Left lung (tissue), 10 donors: ENCODE measurements around the gene CST8. TPM values are rescaled to one million over a fixed set of nuclear protein-coding genes. Genes with fewer than 3 reads are reported as not detected.

Source experiments
- ATAC-seq: fragments of 200-7000 bp; cut with Tn5 transposase; one replicate; pipeline ENCODE4 v1.9.1; 2020; ENCODE audit warnings: moderate library complexity
- DNase-seq, 4 donors: peaks; one replicate each; pipeline ENCODE4 v3.0.0-alpha.2; 2013 to 2020
- H3K27ac ChIP-seq, 2 donors: fragments of 200-600 bp; sonication (generic) in 1 of 2; one replicate each; pipeline versions ENCODE4 v1.5.0 to v1.8.0; 2020 to 2021
- H3K27me3 ChIP-seq, 2 donors: fragments of 200-600 bp; sonication (generic) in 1 of 2; one replicate each; pipeline versions ENCODE4 v1.5.0 to v1.8.0; 2020 to 2021
- H3K36me3 ChIP-seq, 2 donors: fragments of 200-600 bp; sonication (generic) in 1 of 2; one replicate each; pipeline versions ENCODE4 v1.5.0 to v1.8.0; 2020 to 2021
- H3K4me1 ChIP-seq, 2 donors: fragments of 200-600 bp; one replicate each; pipeline ENCODE4 v1.8.0; 2021
- H3K4me3 ChIP-seq, 2 donors: fragments of 200-600 bp; sonication (generic) in 1 of 2; one replicate each; pipeline versions ENCODE4 v1.5.0 to v1.8.0; 2020 to 2021; ENCODE audit warnings: mild to moderate bottlenecking in 1 of 2
- H3K9me3 ChIP-seq, 2 donors: fragments of 200-600 bp; sonication (generic) in 1 of 2; one replicate each; pipeline versions ENCODE4 v1.5.0 to v1.8.0; 2020 to 2021
- CTCF ChIP-seq, 2 donors: fragments of 200-600 bp; sonication (generic) in 1 of 2; IDR thresholded peaks; one replicate each; pipeline versions ENCODE4 v1.5.0 to v1.8.0; 2021; ENCODE audit warnings: antibody characterized with exemption in 2 of 2
- intact Hi-C, 2 donors: fragments of 100-400 bp; cut with DNase I; formaldehyde crosslinking; loops; one replicate each; pipeline versions ENCODE4 v1.11.2 to v1.14.2; 2022
- polyA plus RNA-seq, 6 donors: library from polyadenylated mRNA; unstranded; fragments of 120-200 nt; gene quantifications; one replicate each; pipeline ENCODE4 v1.2.1, GENCODE V29; 2013; ENCODE audit not compliant: insufficient read length in 6 of 6
- total RNA-seq, 2 donors: library from RNA; stranded (reverse); fragmentation: NEBNext Ultra II Directional; extraction: Animal tissue kit (Norgen Biotek cat#: 25700); gene quantifications; one replicate each; pipeline ENCODE4 v1.2.1, GENCODE V29; 2021
- donor health status: DM: no; HTN: yes; CAD: no.
- donor health status: DM: no; HTN: no; CAD: no.

CST8 gene
- total and polyA plus RNA-seq, 8 donors: not detected

DNA sequence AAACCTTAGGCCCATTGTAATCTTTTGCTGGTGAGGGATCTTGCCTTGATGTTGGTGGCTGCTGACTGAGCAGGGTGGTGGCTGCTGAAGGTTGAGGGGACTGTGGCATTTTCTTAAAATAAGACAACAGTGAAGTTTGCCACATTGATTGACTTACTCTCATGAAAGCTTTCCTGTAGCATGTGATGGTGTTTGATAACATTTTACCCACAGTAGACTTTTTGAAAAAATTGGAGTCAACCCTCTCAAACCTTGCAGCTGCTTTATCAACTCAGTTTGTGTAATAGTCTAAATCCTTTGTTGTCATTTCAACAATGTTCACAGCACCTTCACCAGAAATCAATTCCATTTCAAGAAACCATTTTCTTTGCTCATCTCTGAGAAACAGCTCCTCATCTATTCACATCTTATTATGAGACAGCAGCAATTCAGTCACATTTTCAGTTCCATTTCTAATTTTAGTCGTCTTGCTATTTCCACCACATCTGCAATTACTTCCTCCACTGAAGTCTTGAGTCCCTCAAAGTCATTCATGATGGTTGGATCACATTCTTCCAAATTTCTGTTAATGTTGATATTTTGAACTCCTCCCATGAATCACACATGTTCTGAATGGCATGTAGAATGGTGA lies 40.1 kb downstream of the CST8 start:
- peaks cover 0 to 12% of the 10 kb centered on the region in 2 donors for H3K9me3 ChIP-seq
- TF ChIP-seq CTCF (IDR thresholded peaks at IDR 0.05): no peak
- no peaks in the 10 kb centered on the region for H3K4me1 ChIP-seq
- H3K36me3 ChIP-seq: no peaks in the 10 kb centered on the region
- no peaks in the 10 kb centered on the region for H3K27me3 ChIP-seq
- H3K4me3 ChIP-seq: no peak overlapping the region
- H3K27ac ChIP-seq: no peak overlapping the region
- intact Hi-C loops: no loop called here
- DNase-seq: no peak
- no peak for ATAC-seq

DNA sequence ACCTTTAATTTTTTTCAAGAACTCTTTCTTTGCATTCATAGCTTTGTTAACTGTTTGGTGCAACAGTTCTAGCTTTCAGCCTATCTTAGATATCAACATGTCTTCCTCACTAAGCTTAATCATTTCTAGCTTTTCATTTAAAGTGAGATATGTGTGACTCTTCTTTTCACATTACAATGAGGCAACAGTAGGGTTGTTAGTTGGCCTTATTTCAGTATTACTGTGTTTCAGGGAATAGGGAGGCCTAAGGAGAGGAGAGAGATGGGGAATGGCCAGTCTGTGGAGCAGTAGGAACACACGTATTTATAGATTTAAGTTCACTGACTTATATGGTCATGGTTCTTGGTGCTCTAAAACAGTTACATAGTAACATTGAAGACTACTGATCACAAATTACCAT lies 41.6 kb downstream of the CST8 start:
- no peak for TF ChIP-seq CTCF (IDR thresholded peaks at IDR 0.05)
- intact Hi-C loops: no loop called here
- Histone ChIP-seq H3K4me3 (no peak overlapping the region), H3K36me3 (no peaks in the 10 kb centered on the region), H3K27me3 (no peaks in the 10 kb centered on the region), H3K27ac (no peak overlapping the region), H3K9me3 (peaks cover 0 to 12% of the 10 kb centered on the region in 2 donors), H3K4me1 (no peaks in the 10 kb centered on the region)
- DNase-seq (no peak), ATAC-seq (no peak)

DNA sequence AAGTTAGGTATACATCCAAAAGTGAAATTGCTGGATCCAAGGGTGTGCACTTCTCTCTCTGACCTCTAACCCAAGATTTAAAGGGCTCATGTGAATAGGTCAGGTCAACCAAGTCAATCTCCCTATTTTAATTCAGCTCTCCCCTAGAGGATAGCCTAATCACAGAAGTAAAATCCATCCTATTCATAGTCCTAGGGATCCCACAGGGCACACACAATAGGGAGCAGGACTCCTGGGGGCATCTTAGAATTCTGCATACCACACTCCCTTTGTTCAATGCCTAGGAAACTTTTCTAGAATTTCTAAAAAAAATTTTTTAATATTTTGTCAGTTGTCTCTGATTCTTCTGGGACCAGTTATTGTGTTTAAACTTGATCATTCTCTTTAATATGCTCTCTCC lies 42.2 kb downstream of the CST8 start:
- intact Hi-C loops: no loop called here
- Histone ChIP-seq H3K27ac (no peak overlapping the region), H3K4me1 (no peaks in the 10 kb centered on the region), H3K36me3 (no peaks in the 10 kb centered on the region), H3K27me3 (no peaks in the 10 kb centered on the region), H3K9me3 (peaks cover 0 to 8% of the 10 kb centered on the region in 2 donors), H3K4me3 (no peak overlapping the region)
- DNase-seq (no peak), ATAC-seq (no peak)
- no peak for TF ChIP-seq CTCF (IDR thresholded peaks at IDR 0.05)

- H3K27ac ChIP-seq: no peak overlapping the region
- H3K27me3 ChIP-seq: no peaks in the 10 kb centered on the region
- TF ChIP-seq CTCF (IDR thresholded peaks at IDR 0.05): no peak
- no peaks in the 10 kb centered on the region for H3K4me1 ChIP-seq
- intact Hi-C loops: no loop called here
- H3K4me3 ChIP-seq: no peak overlapping the region
- H3K9me3 ChIP-seq: no peaks in the 10 kb centered on the region
- no peaks in the 10 kb centered on the region for H3K36me3 ChIP-seq
- DNase-seq (no peak), ATAC-seq (no peak)
Observed at GRCh38 chr20:23534801-23535593, 44.1 kb downstream of the CST8 start.

DNA sequence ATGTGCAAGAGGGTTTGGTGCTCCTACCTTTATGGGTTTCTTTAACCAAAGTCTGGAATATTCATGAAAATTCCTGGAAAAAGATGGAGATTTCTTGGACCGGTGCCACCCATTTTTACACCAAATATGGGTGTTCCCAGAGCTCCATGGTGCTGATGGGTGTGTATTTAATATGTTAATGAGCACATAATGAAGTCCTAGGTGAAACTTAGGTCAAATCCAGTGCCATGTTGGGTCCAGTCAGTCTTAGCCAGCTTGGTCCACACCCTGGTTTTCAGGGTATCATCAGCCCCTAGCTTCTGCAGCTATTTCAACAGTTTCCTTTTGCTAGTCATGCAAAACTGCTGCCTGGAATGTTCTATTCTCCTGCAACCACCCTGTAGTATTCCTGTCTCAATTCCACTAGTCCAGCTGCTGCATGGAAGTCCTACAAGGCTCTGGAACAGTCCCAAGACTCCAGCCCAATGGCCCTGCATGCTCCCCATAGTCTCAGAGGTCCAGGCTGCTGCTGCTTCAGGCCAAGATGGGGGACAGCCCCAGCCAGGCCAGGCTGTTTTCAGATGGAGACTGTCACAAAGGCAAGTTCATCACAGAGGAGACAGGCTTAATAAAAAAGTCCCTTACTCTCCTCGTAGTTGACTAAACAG lies 45.5 kb downstream of the CST8 start:
- DNase-seq (no peak), ATAC-seq (no peak)
- H3K9me3 ChIP-seq: no peaks in the 10 kb centered on the region
- no peaks in the 10 kb centered on the region for H3K36me3 ChIP-seq
- no peak overlapping the region for H3K4me3 ChIP-seq
- H3K27ac ChIP-seq: no peak overlapping the region
- intact Hi-C loops: no loop called here
- H3K27me3 ChIP-seq: no peaks in the 10 kb centered on the region
- TF ChIP-seq CTCF (IDR thresholded peaks at IDR 0.05): no peak
- no peaks in the 10 kb centered on the region for H3K4me1 ChIP-seq
